ENCODE data around the gene CHMP3.

Gene CHMP3

GRCh38 chr2:86542814-86543213, 20.4 kb downstream of the CHMP3 start:
- Histone ChIP-seq H3K79me2 (ENCODE audit: insufficient read depth, low read length) (no peaks in the 10 kb centered on the region; the same call in 1 of the 2 replicates), H3K9ac (ENCODE audit: low read depth, low read length) (no peak overlapping the region), H3K27ac (ENCODE audit: low read length) (no peak overlapping the region), H3K4me3 (ENCODE audit: low read depth in 1 of 2, low read length in 2 of 2) (no peak overlapping the region), H4K20me1 (ENCODE audit: insufficient read depth, low read length) (no peaks in the 10 kb centered on the region), H3K4me1 (ENCODE audit: insufficient read depth, low read length) (no peaks in the 10 kb centered on the region), H3K4me2 (ENCODE audit: insufficient read depth, low read length) (no peak overlapping the region), H2AFZ (ENCODE audit: low read depth, low read length) (no peak overlapping the region), H3K9me3 (ENCODE audit: insufficient read depth, low read length, severe bottlenecking) (peaks cover 25% of the 10 kb centered on the region), H3K27me3 (ENCODE audit: insufficient read depth, low read length, poor library complexity) (no peaks in the 10 kb centered on the region), H3K36me3 (ENCODE audit: insufficient read depth, low read length) (peaks cover 14% of the 10 kb centered on the region)
- ATAC-seq (ENCODE audit: insufficient read depth, low read depth) (no peak), DNase-seq (no peak)
- no peak for TF ChIP-seq CTCF (IDR thresholded peaks at IDR 0.05; ENCODE audit: borderline replicate concordance, extremely low read depth, low read length, poor library complexity, severe bottlenecking)
- no peak for TF ChIP-seq EZH2 (IDR thresholded peaks at IDR 0.05; ENCODE audit: borderline replicate concordance, low read depth, low read length, severe bottlenecking)

GRCh38 chr2:86541334-86541733, 21.9 kb downstream of the CHMP3 start:
- no peak overlapping the region for H3K4me3 ChIP-seq (ENCODE audit: low read depth in 1 of 2, low read length in 2 of 2)
- no peak for ATAC-seq (ENCODE audit: insufficient read depth, low read depth)
- no peak overlapping the region for H3K9ac ChIP-seq (ENCODE audit: low read depth, low read length)
- H2AFZ ChIP-seq (ENCODE audit: low read depth, low read length): no peak overlapping the region
- H3K9me3 ChIP-seq (ENCODE audit: insufficient read depth, low read length, severe bottlenecking): peaks cover 20% of the 10 kb centered on the region
- TF ChIP-seq EZH2 (IDR thresholded peaks at IDR 0.05; ENCODE audit: borderline replicate concordance, low read depth, low read length, severe bottlenecking) (no peak), CTCF (IDR thresholded peaks at IDR 0.05; ENCODE audit: borderline replicate concordance, extremely low read depth, low read length, poor library complexity, severe bottlenecking) (no peak)
- H3K36me3 ChIP-seq (ENCODE audit: insufficient read depth, low read length): peaks cover 3% of the 10 kb centered on the region; the same call in 1 of the 2 replicates
- H3K27ac ChIP-seq (ENCODE audit: low read length): no peak overlapping the region
- H3K4me2 ChIP-seq (ENCODE audit: insufficient read depth, low read length): no peak overlapping the region
- H3K27me3 ChIP-seq (ENCODE audit: insufficient read depth, low read length, poor library complexity): no peaks in the 10 kb centered on the region
- no peaks in the 10 kb centered on the region for H3K79me2 ChIP-seq (ENCODE audit: insufficient read depth, low read length)
- no peaks in the 10 kb centered on the region for H4K20me1 ChIP-seq (ENCODE audit: insufficient read depth, low read length)
- H3K4me1 ChIP-seq (ENCODE audit: insufficient read depth, low read length): no peaks in the 10 kb centered on the region
- no peak for DNase-seq

GRCh38 chr2:86533589-86533988, 29.7 kb downstream of the CHMP3 start:
- TF ChIP-seq EZH2 (IDR thresholded peaks at IDR 0.05; ENCODE audit: borderline replicate concordance, low read depth, low read length, severe bottlenecking) (no peak), CTCF (IDR thresholded peaks at IDR 0.05; ENCODE audit: borderline replicate concordance, extremely low read depth, low read length, poor library complexity, severe bottlenecking) (no peak)
- Histone ChIP-seq H3K36me3 (ENCODE audit: insufficient read depth, low read length) (peaks cover 2% of the 10 kb centered on the region; the same call in 1 of the 2 replicates), H3K9me3 (ENCODE audit: insufficient read depth, low read length, severe bottlenecking) (peaks cover 13% of the 10 kb centered on the region), H3K4me2 (ENCODE audit: insufficient read depth, low read length) (no peak overlapping the region), H4K20me1 (ENCODE audit: insufficient read depth, low read length) (no peaks in the 10 kb centered on the region), H3K9ac (ENCODE audit: low read depth, low read length) (no peak overlapping the region), H3K27ac (ENCODE audit: low read length) (no peak overlapping the region), H3K27me3 (ENCODE audit: insufficient read depth, low read length, poor library complexity) (no peaks in the 10 kb centered on the region), H2AFZ (ENCODE audit: low read depth, low read length) (no peak overlapping the region), H3K4me3 (ENCODE audit: low read depth in 1 of 2, low read length in 2 of 2) (no peak overlapping the region), H3K4me1 (ENCODE audit: insufficient read depth, low read length) (no peaks in the 10 kb centered on the region), H3K79me2 (ENCODE audit: insufficient read depth, low read length) (no peaks in the 10 kb centered on the region)
- ATAC-seq (ENCODE audit: insufficient read depth, low read depth) (no peak), DNase-seq (no peak)
